CD4-positive, alpha-beta memory T cell (primary cell): Measurements from ENCODE around the gene SYNPR. TPM values are rescaled to one million over a fixed set of nuclear protein-coding genes. Genes with fewer than 3 reads are reported as not detected.

Experiments
- CTCF ChIA-PET: fragments of 350-600 bp; sonication (Branson Sonifier 250); formaldehyde crosslinking; loops from one replicate; lab custom pipeline; 2021; ENCODE audit warnings: inconsistent platforms; ENCODE audit not compliant: partially characterized antibody; lab: Charles Lee
- POLR2A ChIA-PET: fragments of 350-600 bp; sonication (Branson Sonifier 250); formaldehyde crosslinking; loops from one replicate; lab custom pipeline; 2021; ENCODE audit not compliant: partially characterized antibody; lab: Charles Lee
- DNase-seq, 5 donors: peaks; one replicate each; pipeline versions ENCODE4 v3.0.0 to v3.0.0-alpha.2; 2020 to 2022; ENCODE audit warnings: mixed read lengths in 1 of 5
- H3K27ac ChIP-seq: one replicate; pipeline ENCODE4 v1.7.0; 2013; ENCODE audit warnings: low read depth, low read length
- H3K27me3 ChIP-seq: 2 replicates; pipeline ENCODE4 v1.7.0; 2013; ENCODE audit warnings: mild to moderate bottlenecking, low read length, moderate library complexity; ENCODE audit not compliant: insufficient read depth
- H3K36me3 ChIP-seq: 2 replicates; pipeline ENCODE4 v1.7.0; 2013; ENCODE audit warnings: mild to moderate bottlenecking, low read length, moderate library complexity; ENCODE audit not compliant: insufficient read depth
- H3K4me1 ChIP-seq: 2 replicates; pipeline ENCODE4 v1.7.0; 2013; ENCODE audit warnings: mild to moderate bottlenecking, low read length, moderate library complexity; ENCODE audit not compliant: insufficient read depth
- H3K4me3 ChIP-seq, 2 donors: one replicate each; pipeline ENCODE4 v1.7.0; 2013; ENCODE audit warnings: low read length in 2 of 2, mild to moderate bottlenecking in 1 of 2
- H3K9me3 ChIP-seq, 2 donors: one replicate each; pipeline ENCODE4 v1.7.0; 2013; ENCODE audit warnings: low read length in 2 of 2, control low read depth in 1 of 2; ENCODE audit not compliant: control insufficient read depth in 1 of 2
- H3K27ac Mint-ChIP-seq, 7 donors: one replicate each; pipeline ENCODE4 v1.8.0; 2020 to 2021; ENCODE audit warnings: mixed read lengths in 7 of 7, mild to moderate bottlenecking in 6 of 7, inconsistent platforms in 3 of 7, moderate library complexity in 3 of 7
- H3K27me3 Mint-ChIP-seq, 2 donors: one replicate each; pipeline ENCODE4 v1.8.0; 2020 to 2021; ENCODE audit warnings: mixed read lengths in 2 of 2
- H3K36me3 Mint-ChIP-seq, 2 donors: one replicate each; pipeline ENCODE4 v1.8.0; 2020 to 2021; ENCODE audit warnings: mixed read lengths in 2 of 2, inconsistent platforms in 1 of 2, mild to moderate bottlenecking in 1 of 2
- H3K4me1 Mint-ChIP-seq, 4 donors: one replicate each; pipeline ENCODE4 v1.8.0; 2020 to 2021; ENCODE audit warnings: mixed read lengths in 4 of 4, mild to moderate bottlenecking in 1 of 4
- H3K4me3 Mint-ChIP-seq, 8 donors: one replicate each; pipeline ENCODE4 v1.8.0; 2020 to 2021; ENCODE audit warnings: mixed read lengths in 8 of 8, mild to moderate bottlenecking in 7 of 8, moderate library complexity in 6 of 8, inconsistent platforms in 3 of 8
- H3K9me3 Mint-ChIP-seq, 8 donors: one replicate each; pipeline ENCODE4 v1.8.0; 2020 to 2021; ENCODE audit warnings: mixed read lengths in 8 of 8, mild to moderate bottlenecking in 5 of 8, inconsistent platforms in 3 of 8, moderate library complexity in 1 of 8
- intact Hi-C: fragments of 100-400 bp; cut with micrococcal nuclease; formaldehyde crosslinking; loops from one replicate; pipeline ENCODE4 v1.15.1; 2023
- polyA plus RNA-seq, 2 donors: library from polyadenylated mRNA; unstranded; fragments of 300-500 nt; fragmentation: Illumina TruSeq; gene quantifications; one replicate each; pipeline ENCODE4 v1.2.3, GENCODE V29; 2021
- total RNA-seq, 2 experiments: library from RNA; stranded (reverse); gene quantifications; one replicate each; pipeline ENCODE4 v1.2.3, GENCODE V29; 2021

SYNPR gene
- total and polyA plus RNA-seq, 4 experiments from 2014 or later = not detected

GRCh38 chr3:63279005-63279841, 1.1 kb downstream of the SYNPR start:
- intact Hi-C loops = no loop called here
- Histone ChIP-seq H3K4me1 (no peaks in the 10 kb centered on the region), H3K4me3 (no peak overlapping the region), H3K36me3 (no peaks in the 10 kb centered on the region), H3K27me3 (no peaks in the 10 kb centered on the region), H3K27ac (no peak overlapping the region), H3K9me3 (no peaks in the 10 kb centered on the region)
- peaks cover 0 to 5% (median 0%) of the 10 kb centered on the region in 4 donors for H3K4me1 Mint-ChIP-seq
- H3K36me3 Mint-ChIP-seq = peaks cover 0 to 6% of the 10 kb centered on the region in 2 donors
- no peak overlapping the region for H3K27ac Mint-ChIP-seq
- ChIA-PET POLR2A (no interaction called here), CTCF (interaction anchor here (0.5 kb wide), 1 partner anchor 345 kb away, joined by 3 read pairs; no protein-coding TSS in a partner anchor)
- H3K9me3 Mint-ChIP-seq = peaks cover 0 to 7% (median 2%) of the 10 kb centered on the region in 8 donors
- H3K27me3 Mint-ChIP-seq = peaks cover 9 to 16% of the 10 kb centered on the region in 2 donors
- H3K4me3 Mint-ChIP-seq = peak overlapping the region in 1 of 8 donors; percentile 10
- DNase-seq = no peak

DNA sequence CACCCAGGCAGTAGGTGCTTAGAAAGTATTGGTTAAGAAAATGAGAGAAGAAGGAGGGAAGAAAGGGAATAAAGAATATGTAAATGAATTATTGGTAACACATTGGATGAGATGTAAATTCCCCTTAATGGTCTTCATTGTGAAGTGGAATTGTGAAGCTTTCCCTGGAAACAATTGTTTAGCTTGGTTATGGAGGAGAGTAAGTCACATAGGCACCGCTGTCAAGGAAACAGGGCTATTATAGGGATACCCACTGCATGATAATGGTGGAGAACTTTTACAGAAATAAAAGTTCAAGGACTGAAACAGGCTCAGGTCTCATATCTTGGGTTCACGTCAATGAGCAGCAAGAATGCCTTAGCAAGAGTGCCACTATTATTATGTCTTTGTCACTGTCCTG, 9.5 kb downstream of the SYNPR start:
- ChIA-PET CTCF (no interaction called here), POLR2A (no interaction called here)
- Mint-ChIP-seq H3K4me3 (no peak overlapping the region), H3K27me3 (peaks cover 1 to 2% of the 10 kb centered on the region in 2 donors), H3K36me3 (no peaks in the 10 kb centered on the region), H3K4me1 (no peaks in the 10 kb centered on the region), H3K27ac (no peak overlapping the region), H3K9me3 (no peaks in the 10 kb centered on the region)
- Histone ChIP-seq H3K27me3 (peaks cover 2% of the 10 kb centered on the region), H3K27ac (no peak overlapping the region), H3K9me3 (no peaks in the 10 kb centered on the region), H3K4me1 (no peaks in the 10 kb centered on the region), H3K36me3 (no peaks in the 10 kb centered on the region), H3K4me3 (no peak overlapping the region)
- intact Hi-C loops = no loop called here
- DNase-seq = no peak

GRCh38 chr3:63290686-63291085, 12.6 kb downstream of the SYNPR start:
- Histone ChIP-seq H3K27ac (no peak overlapping the region), H3K4me3 (no peak overlapping the region), H3K4me1 (no peaks in the 10 kb centered on the region), H3K9me3 (no peaks in the 10 kb centered on the region), H3K36me3 (no peaks in the 10 kb centered on the region), H3K27me3 (peaks cover 2% of the 10 kb centered on the region)
- ChIA-PET POLR2A (no interaction called here), CTCF (no interaction called here)
- H3K4me1 Mint-ChIP-seq = no peaks in the 10 kb centered on the region
- H3K4me3 Mint-ChIP-seq = no peak overlapping the region
- intact Hi-C loops = no loop called here
- no peaks in the 10 kb centered on the region for H3K9me3 Mint-ChIP-seq
- H3K27ac Mint-ChIP-seq = no peak overlapping the region
- peaks cover 1 to 2% of the 10 kb centered on the region in 2 donors for H3K27me3 Mint-ChIP-seq
- DNase-seq = no peak
- H3K36me3 Mint-ChIP-seq = no peaks in the 10 kb centered on the region

GRCh38 chr3:63294332-63294731, 16.2 kb downstream of the SYNPR start:
- no peaks in the 10 kb centered on the region for H3K4me1 ChIP-seq
- CTCF ChIA-PET = no interaction called here
- Mint-ChIP-seq H3K36me3 (no peaks in the 10 kb centered on the region), H3K27ac (no peak overlapping the region), H3K27me3 (peaks cover 0 to 2% of the 10 kb centered on the region in 2 donors), H3K9me3 (peaks cover 0 to 6% (median 0%) of the 10 kb centered on the region in 8 donors), H3K4me1 (no peaks in the 10 kb centered on the region), H3K4me3 (no peak overlapping the region)
- intact Hi-C loops = no loop called here
- POLR2A ChIA-PET = no interaction called here
- no peak overlapping the region for H3K4me3 ChIP-seq
- H3K9me3 ChIP-seq = no peaks in the 10 kb centered on the region
- H3K27me3 ChIP-seq = no peaks in the 10 kb centered on the region
- no peaks in the 10 kb centered on the region for H3K36me3 ChIP-seq
- DNase-seq = no peak
- no peak overlapping the region for H3K27ac ChIP-seq

DNA sequence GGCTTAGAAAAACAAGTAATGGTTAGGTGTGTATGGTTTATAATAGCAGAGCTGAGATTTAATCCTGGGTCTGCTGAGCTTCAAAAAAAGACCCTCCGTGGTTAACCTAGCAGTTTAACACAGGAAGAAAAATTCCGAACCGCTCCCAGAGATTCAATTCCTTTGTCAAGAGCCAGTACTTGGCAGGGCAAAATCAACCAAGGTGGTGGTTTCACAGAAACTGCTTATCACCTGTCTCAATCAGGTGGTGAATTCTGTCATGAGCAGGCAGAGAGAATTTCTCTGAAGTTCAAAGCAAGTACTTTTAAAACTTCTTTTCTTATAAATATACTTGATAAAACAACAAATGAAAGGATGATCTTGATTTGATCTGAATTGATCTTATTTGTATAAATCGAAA, 17.2 kb downstream of the SYNPR start:
- ChIA-PET POLR2A (no interaction called here), CTCF (no interaction called here)
- Histone ChIP-seq H3K27ac (no peak overlapping the region), H3K27me3 (no peaks in the 10 kb centered on the region), H3K36me3 (no peaks in the 10 kb centered on the region), H3K9me3 (no peaks in the 10 kb centered on the region), H3K4me3 (no peak overlapping the region), H3K4me1 (no peaks in the 10 kb centered on the region)
- intact Hi-C loops = no loop called here
- Mint-ChIP-seq H3K27ac (no peak overlapping the region), H3K27me3 (peaks cover 0 to 2% of the 10 kb centered on the region in 2 donors), H3K36me3 (no peaks in the 10 kb centered on the region), H3K4me3 (no peak overlapping the region), H3K9me3 (peaks cover 0 to 7% (median 0%) of the 10 kb centered on the region in 8 donors), H3K4me1 (no peaks in the 10 kb centered on the region)
- no peak for DNase-seq

- no peak overlapping the region for H3K4me3 Mint-ChIP-seq
- DNase-seq = no peak
- Histone ChIP-seq H3K36me3 (no peaks in the 10 kb centered on the region), H3K4me3 (no peak overlapping the region), H3K27me3 (no peaks in the 10 kb centered on the region), H3K9me3 (no peaks in the 10 kb centered on the region), H3K4me1 (no peaks in the 10 kb centered on the region), H3K27ac (no peak overlapping the region)
- ChIA-PET CTCF (no interaction called here), POLR2A (no interaction called here)
- no peaks in the 10 kb centered on the region for H3K4me1 Mint-ChIP-seq
- peaks cover 0 to 2% of the 10 kb centered on the region in 2 donors for H3K27me3 Mint-ChIP-seq
- peaks cover 0 to 7% (median 0%) of the 10 kb centered on the region in 8 donors for H3K9me3 Mint-ChIP-seq
- H3K36me3 Mint-ChIP-seq = no peaks in the 10 kb centered on the region
- no peak overlapping the region for H3K27ac Mint-ChIP-seq
- intact Hi-C loops = no loop called here
These were observed 17.7 kb downstream of the SYNPR start for GRCh38 chr3:63295806-63296205.

- no peaks in the 10 kb centered on the region for H3K36me3 ChIP-seq
- H3K27me3 ChIP-seq = no peaks in the 10 kb centered on the region
- H3K27ac ChIP-seq = no peak overlapping the region
- H3K9me3 ChIP-seq = no peaks in the 10 kb centered on the region
- no peak for DNase-seq
- H3K4me1 ChIP-seq = no peaks in the 10 kb centered on the region
- POLR2A ChIA-PET = no interaction called here
- Mint-ChIP-seq H3K4me1 (no peaks in the 10 kb centered on the region), H3K27ac (no peak overlapping the region), H3K9me3 (peaks cover 0 to 7% (median 0%) of the 10 kb centered on the region in 8 donors), H3K36me3 (no peaks in the 10 kb centered on the region), H3K27me3 (peaks cover 0 to 2% of the 10 kb centered on the region in 2 donors), H3K4me3 (no peak overlapping the region)
- CTCF ChIA-PET = no interaction called here
- H3K4me3 ChIP-seq = no peak overlapping the region
- intact Hi-C loops = no loop called here
These were observed 18.1 kb downstream of the SYNPR start for GRCh38 chr3:63296249-63296648.
